ENCODE data around the gene COBL.

COBL gene

DNA sequence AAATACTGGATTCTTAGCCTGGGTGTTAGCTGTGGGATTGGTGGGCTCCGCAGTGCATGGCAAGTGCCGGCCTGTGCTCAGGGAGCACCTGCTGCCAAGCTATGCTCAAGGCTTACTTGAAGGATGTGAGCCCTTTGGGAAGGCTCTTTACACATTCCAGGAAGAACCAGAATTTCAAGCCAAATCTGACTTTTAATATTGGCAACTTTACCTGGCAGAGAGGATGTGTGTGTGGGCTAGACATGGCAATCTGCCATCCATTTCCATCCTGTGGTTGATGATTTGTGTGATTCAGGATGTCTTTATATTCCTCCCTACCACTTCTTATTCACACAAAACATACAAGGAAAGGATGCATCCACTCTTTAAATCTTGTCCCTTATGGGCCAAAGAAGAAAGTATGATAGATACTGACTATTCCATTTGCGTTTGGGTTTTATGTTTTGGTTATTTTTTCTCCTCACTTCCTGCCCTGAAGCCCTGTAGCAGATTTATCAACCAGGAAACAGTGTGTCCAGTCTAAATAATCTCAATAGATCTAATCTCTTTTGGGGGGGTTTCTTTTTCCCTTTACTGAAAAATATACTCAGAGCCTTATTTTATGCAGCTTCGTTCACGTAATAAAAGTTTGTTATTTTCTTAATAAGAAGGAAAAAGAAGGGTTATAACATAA lies 247.1 kb downstream of the COBL start:
- TF ChIP-seq SIN3A (IDR thresholded peaks at IDR 0.05; ENCODE audit: borderline replicate concordance, insufficient read depth, low read length) (no peak), FOXP2 (optimal IDR thresholded peaks at IDR 0.05; ENCODE audit: borderline replicate concordance, extremely low read depth, extremely low read length, insufficient read depth) (no peak), POLR2AphosphoS5 (IDR thresholded peaks at IDR 0.05; ENCODE audit: low read depth, low read length) (no peak), TAF1 (IDR thresholded peaks at IDR 0.05; ENCODE audit: borderline replicate concordance, insufficient read depth, low read length) (no peak)
- TF ChIP-seq, protein P1, sequence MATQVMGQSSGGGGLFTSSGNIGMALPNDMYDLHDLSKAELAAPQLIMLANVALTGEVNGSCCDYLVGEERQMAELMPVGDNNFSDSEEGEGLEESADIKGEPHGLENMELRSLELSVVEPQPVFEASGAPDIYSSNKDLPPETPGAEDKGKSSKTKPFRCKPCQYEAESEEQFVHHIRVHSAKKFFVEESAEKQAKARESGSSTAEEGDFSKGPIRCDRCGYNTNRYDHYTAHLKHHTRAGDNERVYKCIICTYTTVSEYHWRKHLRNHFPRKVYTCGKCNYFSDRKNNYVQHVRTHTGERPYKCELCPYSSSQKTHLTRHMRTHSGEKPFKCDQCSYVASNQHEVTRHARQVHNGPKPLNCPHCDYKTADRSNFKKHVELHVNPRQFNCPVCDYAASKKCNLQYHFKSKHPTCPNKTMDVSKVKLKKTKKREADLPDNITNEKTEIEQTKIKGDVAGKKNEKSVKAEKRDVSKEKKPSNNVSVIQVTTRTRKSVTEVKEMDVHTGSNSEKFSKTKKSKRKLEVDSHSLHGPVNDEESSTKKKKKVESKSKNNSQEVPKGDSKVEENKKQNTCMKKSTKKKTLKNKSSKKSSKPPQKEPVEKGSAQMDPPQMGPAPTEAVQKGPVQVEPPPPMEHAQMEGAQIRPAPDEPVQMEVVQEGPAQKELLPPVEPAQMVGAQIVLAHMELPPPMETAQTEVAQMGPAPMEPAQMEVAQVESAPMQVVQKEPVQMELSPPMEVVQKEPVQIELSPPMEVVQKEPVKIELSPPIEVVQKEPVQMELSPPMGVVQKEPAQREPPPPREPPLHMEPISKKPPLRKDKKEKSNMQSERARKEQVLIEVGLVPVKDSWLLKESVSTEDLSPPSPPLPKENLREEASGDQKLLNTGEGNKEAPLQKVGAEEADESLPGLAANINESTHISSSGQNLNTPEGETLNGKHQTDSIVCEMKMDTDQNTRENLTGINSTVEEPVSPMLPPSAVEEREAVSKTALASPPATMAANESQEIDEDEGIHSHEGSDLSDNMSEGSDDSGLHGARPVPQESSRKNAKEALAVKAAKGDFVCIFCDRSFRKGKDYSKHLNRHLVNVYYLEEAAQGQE (IDR thresholded peaks at IDR 0.05; ENCODE audit: insufficient read depth in 1 of 2, low read depth in 2 of 2, low read length in 2 of 2), result no peak

DNA sequence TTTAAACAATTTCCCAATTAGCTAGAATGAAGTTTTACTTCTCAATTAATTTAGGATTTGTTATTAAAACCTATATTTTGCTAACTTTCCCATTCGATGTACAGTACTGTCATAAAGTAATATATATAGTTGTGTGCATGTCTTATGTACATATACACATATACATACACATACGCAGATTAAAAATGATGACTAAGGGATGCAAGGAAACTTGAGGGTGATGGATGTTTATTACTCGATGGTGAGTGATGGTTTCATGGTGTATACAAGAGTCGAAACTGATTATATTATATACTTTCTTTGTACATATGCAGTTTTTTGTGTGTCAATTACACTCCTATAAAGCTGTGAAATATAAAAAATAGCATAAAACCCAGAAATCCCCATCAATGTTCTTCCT lies 248.2 kb downstream of the COBL start:
- no peak for TF ChIP-seq SIN3A (IDR thresholded peaks at IDR 0.05; ENCODE audit: borderline replicate concordance, insufficient read depth, low read length)
- no peak for TF ChIP-seq TAF1 (IDR thresholded peaks at IDR 0.05; ENCODE audit: borderline replicate concordance, insufficient read depth, low read length)
- TF ChIP-seq FOXP2 (optimal IDR thresholded peaks at IDR 0.05; ENCODE audit: borderline replicate concordance, extremely low read depth, extremely low read length, insufficient read depth), result no peak

DNA sequence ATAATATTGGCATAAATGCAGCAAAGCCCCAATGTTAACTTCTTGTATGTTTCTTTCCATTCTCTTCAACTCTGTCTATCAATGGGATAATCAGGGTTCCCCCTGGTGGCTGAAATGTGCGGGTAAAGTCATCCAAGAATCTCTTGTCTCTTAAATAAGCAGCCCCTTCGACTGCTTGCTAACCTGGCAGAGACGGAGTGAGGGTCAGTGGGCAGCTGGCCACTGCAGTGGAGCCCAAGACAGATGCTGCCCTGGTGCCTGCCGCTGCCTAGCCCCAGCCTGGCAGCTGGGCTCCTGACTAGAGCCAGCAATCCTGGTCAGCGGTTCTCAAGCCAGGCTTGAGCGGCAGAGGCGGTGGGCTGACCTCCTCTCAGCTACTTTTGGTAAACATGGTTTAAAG lies 248.9 kb downstream of the COBL start:
- TF ChIP-seq POLR2AphosphoS5 (IDR thresholded peaks at IDR 0.05; ENCODE audit: low read depth, low read length), result no peak
- TF ChIP-seq FOXP2 (optimal IDR thresholded peaks at IDR 0.05; ENCODE audit: borderline replicate concordance, extremely low read depth, extremely low read length, insufficient read depth), result no peak
- TF ChIP-seq, protein P1 (IDR thresholded peaks at IDR 0.05; ENCODE audit: insufficient read depth in 1 of 2, low read depth in 2 of 2, low read length in 2 of 2), result no peak
- no peak for TF ChIP-seq SIN3A (IDR thresholded peaks at IDR 0.05; ENCODE audit: borderline replicate concordance, insufficient read depth, low read length)
- no peak for TF ChIP-seq TAF1 (IDR thresholded peaks at IDR 0.05; ENCODE audit: borderline replicate concordance, insufficient read depth, low read length)

DNA sequence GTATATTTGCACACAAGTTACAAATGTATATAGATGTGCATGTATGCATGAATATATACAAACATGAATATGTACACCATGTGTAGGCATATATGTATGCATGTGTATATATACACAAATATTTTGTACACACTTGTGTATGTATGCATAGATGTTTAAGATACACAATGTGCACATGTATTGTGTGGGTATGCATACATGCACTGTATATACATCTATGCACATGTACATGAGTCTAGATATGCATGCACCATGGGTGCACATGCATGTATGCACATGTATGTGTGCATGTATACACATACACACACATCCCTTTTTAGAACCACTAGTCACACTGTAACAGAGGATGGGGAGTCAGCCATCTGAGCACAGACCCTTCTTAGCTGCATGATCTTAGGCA lies 249.4 kb downstream of the COBL start:
- no peak for TF ChIP-seq SIN3A (IDR thresholded peaks at IDR 0.05; ENCODE audit: borderline replicate concordance, insufficient read depth, low read length)
- no peak for TF ChIP-seq FOXP2 (optimal IDR thresholded peaks at IDR 0.05; ENCODE audit: borderline replicate concordance, extremely low read depth, extremely low read length, insufficient read depth)
- TF ChIP-seq, protein P1 (IDR thresholded peaks at IDR 0.05; ENCODE audit: insufficient read depth in 1 of 2, low read depth in 2 of 2, low read length in 2 of 2), result no peak

DNA sequence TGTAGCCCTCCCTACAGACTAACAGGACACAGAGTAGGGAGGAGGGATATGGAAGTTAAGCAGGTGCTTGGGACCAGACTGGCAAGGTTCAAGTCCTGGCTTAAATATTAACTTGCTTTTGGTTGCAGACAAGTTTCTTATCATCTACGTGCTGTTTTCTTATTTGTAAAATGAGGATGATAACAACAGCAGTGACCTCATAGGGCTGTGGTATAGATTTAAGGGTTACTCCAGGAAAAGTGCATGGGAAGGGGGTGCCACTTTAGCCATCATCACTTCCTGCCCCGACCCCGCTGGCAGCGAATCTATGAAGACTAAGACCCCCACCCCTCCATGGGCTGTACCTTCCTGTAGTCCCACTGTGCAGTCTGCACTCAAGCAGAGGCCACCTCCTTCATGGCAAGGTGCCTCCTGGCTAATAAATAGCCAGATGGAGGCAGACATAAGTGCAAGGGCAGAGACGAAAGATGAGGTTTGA lies 250.2 kb downstream of the COBL start:
- TF ChIP-seq POLR2AphosphoS5 (IDR thresholded peaks at IDR 0.05; ENCODE audit: low read depth, low read length) (no peak), TAF1 (IDR thresholded peaks at IDR 0.05; ENCODE audit: borderline replicate concordance, insufficient read depth, low read length) (no peak), FOXP2 (optimal IDR thresholded peaks at IDR 0.05; ENCODE audit: borderline replicate concordance, extremely low read depth, extremely low read length, insufficient read depth) (no peak), SIN3A (IDR thresholded peaks at IDR 0.05; ENCODE audit: borderline replicate concordance, insufficient read depth, low read length) (no peak)
- TF ChIP-seq, protein P1 (IDR thresholded peaks at IDR 0.05; ENCODE audit: insufficient read depth in 1 of 2, low read depth in 2 of 2, low read length in 2 of 2), result no peak

Data from PFSK-1 (cell line).